H9 (cell line): ENCODE measurements around the gene POU6F2. TPM values are rescaled to one million over a fixed set of nuclear protein-coding genes. Genes with fewer than 3 reads are reported as not detected.

ENCODE experiments used
- DNase-seq: peaks from one replicate; pipeline ENCODE4 v3.0.0-alpha.2; 2017
- H2AFZ ChIP-seq: one replicate; pipeline ENCODE4 v1.6.1; 2013; ENCODE audit warnings: mild to moderate bottlenecking, low read length, control low read depth, moderate library complexity
- H2AK5ac ChIP-seq: 2 replicates; pipeline ENCODE4 v1.6.1; 2013; ENCODE audit warnings: low read length, control low read depth, mixed read lengths; ENCODE audit not compliant: insufficient read length
- H2BK120ac ChIP-seq: one replicate; pipeline ENCODE4 v1.6.1; 2013; ENCODE audit warnings: low read depth, mild to moderate bottlenecking, low read length, control low read depth, inconsistent platforms; ENCODE audit not compliant: poor library complexity, severe bottlenecking
- H2BK12ac ChIP-seq: 2 replicates; pipeline ENCODE4 v1.6.1; 2013; ENCODE audit warnings: low read length, control low read depth, mixed read lengths, low read depth; ENCODE audit not compliant: insufficient read length
- H2BK15ac ChIP-seq: 2 replicates; pipeline ENCODE4 v1.6.1; 2013; ENCODE audit warnings: low read depth, low read length, control low read depth
- H2BK20ac ChIP-seq: one replicate; pipeline ENCODE4 v1.6.1; 2013; ENCODE audit warnings: low read depth, mild to moderate bottlenecking, low read length, control low read depth, inconsistent platforms; ENCODE audit not compliant: poor library complexity, severe bottlenecking
- H2BK5ac ChIP-seq: 2 replicates; pipeline ENCODE4 v1.6.1; 2013; ENCODE audit warnings: low read length, control low read depth, mixed read lengths; ENCODE audit not compliant: insufficient read length
- H3K14ac ChIP-seq: 2 replicates; pipeline ENCODE4 v1.6.1; 2013; ENCODE audit warnings: low read length, control low read depth; ENCODE audit not compliant: insufficient read depth
- H3K18ac ChIP-seq: 2 replicates; pipeline ENCODE4 v1.6.1; 2013; ENCODE audit warnings: low read depth, mild to moderate bottlenecking, mixed read lengths, low read length, control low read depth; ENCODE audit not compliant: insufficient read length
- H3K23ac ChIP-seq: 2 replicates; pipeline ENCODE4 v1.6.1; 2013; ENCODE audit warnings: low read length, control low read depth, mixed read lengths, low read depth; ENCODE audit not compliant: insufficient read length
- H3K23me2 ChIP-seq: 2 replicates; pipeline ENCODE4 v1.6.1; 2013; ENCODE audit warnings: low read depth, mild to moderate bottlenecking, mixed read lengths, low read length, control low read depth; ENCODE audit not compliant: insufficient read length, poor library complexity, severe bottlenecking
- H3K27ac ChIP-seq: 2 replicates; pipeline ENCODE4 v1.5.1; 2013; ENCODE audit warnings: low read length, control low read depth, mixed read lengths, low read depth; ENCODE audit not compliant: insufficient read length
- H3K27me3 ChIP-seq: 2 replicates; pipeline ENCODE4 v1.6.1; 2013; ENCODE audit warnings: low read length, control low read depth, inconsistent platforms; ENCODE audit not compliant: insufficient read depth
- H3K4ac ChIP-seq: 2 replicates; pipeline ENCODE4 v1.6.1; 2013; ENCODE audit warnings: low read depth, mild to moderate bottlenecking, control low read depth, inconsistent platforms, low read length, moderate library complexity
- H3K4me1 ChIP-seq: 2 replicates; pipeline ENCODE4 v1.6.1; 2013; ENCODE audit warnings: low read length, control low read depth, inconsistent platforms; ENCODE audit not compliant: insufficient read depth
- H3K4me2 ChIP-seq: 2 replicates; pipeline ENCODE4 v1.6.1; 2013; ENCODE audit warnings: low read length, control low read depth, mixed read lengths; ENCODE audit not compliant: insufficient read length, insufficient read depth
- H3K56ac ChIP-seq: 2 replicates; pipeline ENCODE4 v1.6.1; 2013; ENCODE audit warnings: low read depth, mild to moderate bottlenecking, mixed read lengths, low read length, control low read depth; ENCODE audit not compliant: insufficient read length
- H3K79me1 ChIP-seq: 2 replicates; pipeline ENCODE4 v1.6.1; 2013; ENCODE audit warnings: low read depth, mild to moderate bottlenecking, moderate library complexity, low read length, control low read depth, inconsistent platforms; ENCODE audit not compliant: insufficient read depth, poor library complexity, severe bottlenecking
- H3K79me2 ChIP-seq: 2 replicates; pipeline ENCODE4 v1.6.1; 2013; ENCODE audit warnings: low read length, control low read depth, inconsistent platforms; ENCODE audit not compliant: insufficient read depth
- H3K9ac ChIP-seq: 2 replicates; pipeline ENCODE4 v1.6.1; 2013; ENCODE audit warnings: low read length, control low read depth, mixed read lengths; ENCODE audit not compliant: insufficient read length; ENCODE audit errors: extremely low read depth
- H3K9me3 ChIP-seq: one replicate; pipeline ENCODE4 v1.6.1; 2013; ENCODE audit warnings: low read depth, low read length, inconsistent platforms; ENCODE audit not compliant: control insufficient read depth
- H3T11ph ChIP-seq: one replicate; pipeline ENCODE4 v1.6.1; 2013; ENCODE audit warnings: mild to moderate bottlenecking, low read length, control low read depth, inconsistent platforms
- H4K20me1 ChIP-seq: one replicate; pipeline ENCODE4 v1.6.1; 2013; ENCODE audit not compliant: control insufficient read depth, insufficient read length, insufficient read depth
- H4K5ac ChIP-seq: 2 replicates; pipeline ENCODE4 v1.6.1; 2013; ENCODE audit warnings: low read depth, mild to moderate bottlenecking, mixed read lengths, low read length, control low read depth; ENCODE audit not compliant: insufficient read length
- H4K8ac ChIP-seq: replicated peaks from 2 replicates; pipeline ENCODE4 v1.6.1; 2013; ENCODE audit warnings: low read length, control low read depth, mixed read lengths, low read depth; ENCODE audit not compliant: insufficient read length
- H4K91ac ChIP-seq: 2 replicates; pipeline ENCODE4 v1.6.1; 2013; ENCODE audit warnings: low read depth, mild to moderate bottlenecking, moderate library complexity, mixed read lengths, low read length, control low read depth; ENCODE audit not compliant: insufficient read length
- H3K27ac Mint-ChIP-seq, 3 experiments: 2 replicates in 2 of 3; 3 replicates in 1 of 3; pipeline ENCODE4 v1.8.0; 2020 to 2021; ENCODE audit warnings: mixed read lengths in 3 of 3, mild to moderate bottlenecking in 1 of 3, moderate library complexity in 1 of 3
- H3K27me3 Mint-ChIP-seq: 2 replicates; pipeline ENCODE4 v1.8.0; 2021; ENCODE audit warnings: low read depth, mild to moderate bottlenecking, moderate library complexity, mixed read lengths
- H3K36me3 Mint-ChIP-seq, 3 experiments: 2 replicates in 2 of 3; 3 replicates in 1 of 3; pipeline ENCODE4 v1.8.0; 2020 to 2021; ENCODE audit warnings: low read depth in 3 of 3, mixed read lengths in 3 of 3; ENCODE audit not compliant: insufficient read depth in 1 of 3
- H3K4me1 Mint-ChIP-seq, 2 experiments: 2 replicates each; pipeline ENCODE4 v1.8.0; 2020; ENCODE audit warnings: mixed read lengths in 2 of 2
- H3K4me3 Mint-ChIP-seq, 2 experiments: 2 replicates in 1 of 2; 3 replicates in 1 of 2; pipeline ENCODE4 v1.8.0; 2020 to 2021; ENCODE audit warnings: mild to moderate bottlenecking in 2 of 2, mixed read lengths in 2 of 2, moderate library complexity in 1 of 2
- H3K9me3 Mint-ChIP-seq, 2 experiments: 2 replicates in 1 of 2; 3 replicates in 1 of 2; pipeline ENCODE4 v1.8.0; 2020; ENCODE audit warnings: mild to moderate bottlenecking in 2 of 2, mixed read lengths in 2 of 2, moderate library complexity in 1 of 2
- CTCF ChIP-seq: fragments of 200-600 bp; sonication (generic); conservative IDR thresholded peaks from 3 replicates; pipeline ENCODE4 v1.8.0; 2021; ENCODE audit warnings: antibody characterized with exemption, mild to moderate bottlenecking
- WGBS: extraction: QIAGEN DNeasy Blood & Tissue Kit; methylation state at CpG from one replicate; pipeline ENCODE4 v1.1.7; 2013; ENCODE audit warnings: missing lambda C conversion rate, low lambda C conversion rate, mixed read lengths; ENCODE audit not compliant: insufficient read length; ENCODE audit errors: extremely low coverage; 5-methylcytosine and 5-hydroxymethylcytosine counted together
- total RNA-seq: library from RNA; stranded (reverse); gene quantifications from 2 replicates; pipeline ENCODE4 v1.2.1, GENCODE V29; 2021

Gene POU6F2
- total RNA-seq, 1 experiment from 2014 or later = 1.9 TPM

- Histone ChIP-seq H3K56ac (no peak overlapping the region), H3T11ph (no peak overlapping the region), H3K4me2 (no peak overlapping the region), H3K27me3 (no peaks in the 10 kb centered on the region), H2AFZ (no peak overlapping the region), H2BK20ac (no peak overlapping the region), H3K9me3 (no peaks in the 10 kb centered on the region), H4K91ac (no peak overlapping the region), H2BK15ac (no peak overlapping the region), H4K5ac (no peak overlapping the region), H3K79me1 (no peaks in the 10 kb centered on the region), H3K79me2 (no peaks in the 10 kb centered on the region), H3K27ac (no peak overlapping the region), H2BK5ac (no peak overlapping the region), H3K18ac (no peak overlapping the region), H3K4me1 (no peaks in the 10 kb centered on the region; the same call in 1 of the 2 replicates), H3K9ac (no peak overlapping the region), H2BK120ac (no peak overlapping the region), H3K14ac (no peak overlapping the region), H4K8ac (no peak overlapping the region), H3K4ac (no peak overlapping the region), H2AK5ac (no peak overlapping the region), H4K20me1 (no peaks in the 10 kb centered on the region), H2BK12ac (no peak overlapping the region), H3K23ac (no peak overlapping the region), H3K23me2 (no peaks in the 10 kb centered on the region)
- Mint-ChIP-seq H3K36me3 (no peaks in the 10 kb centered on the region; a peak in 1 of 7 replicates), H3K4me3 (no peak overlapping the region), H3K27ac (no peak overlapping the region), H3K9me3 (no peaks in the 10 kb centered on the region), H3K27me3 (no peaks in the 10 kb centered on the region), H3K4me1 (peaks cover 4 to 7% of the 10 kb centered on the region in 2 experiments)
- TF ChIP-seq CTCF = no peak
- DNase-seq = no peak
- no CpG with 5 or more reads among the region's 1 CpG for WGBS
Observed at GRCh38 chr7:39360766-39361165, 383.1 kb downstream of the POU6F2 start.
